K562 (cell line): ENCODE data around the gene WWP2. TPM values are rescaled to one million over a fixed set of nuclear protein-coding genes. Genes with fewer than 3 reads are reported as not detected.

Experiments used
- CHD7 ChIP-seq: fragments of 200-600 bp; sonication (generic); IDR thresholded peaks from one replicate; pipeline ENCODE4 v1.6.1; 2012; ENCODE audit warnings: mild to moderate bottlenecking, low read depth, low read length, inconsistent platforms
- E2F6 ChIP-seq, 2 experiments: IDR thresholded peaks; 2 replicates each; pipeline ENCODE4 v1.6.1; 2011; ENCODE audit warnings: borderline replicate concordance in 1 of 2, control low read depth in 1 of 2, low read depth in 1 of 2, low read length in 1 of 2, mild to moderate bottlenecking in 1 of 2, mixed read lengths in 1 of 2, moderate library complexity in 1 of 2; ENCODE audit not compliant: insufficient read depth in 1 of 2, insufficient read length in 1 of 2, poor library complexity in 1 of 2, severe bottlenecking in 1 of 2; ENCODE audit errors: extremely low read depth in 1 of 2
- ERF ChIP-seq: fragments of 450-650 bp; formaldehyde crosslinking; IDR thresholded peaks from 2 replicates; pipeline ENCODE4 v1.4.0; 2020; ENCODE audit warnings: mild to moderate bottlenecking, mixed read lengths
- GTF2A2 ChIP-seq: IDR thresholded peaks from 2 replicates; pipeline ENCODE4 v1.6.1; 2016; ENCODE audit warnings: mild to moderate bottlenecking, missing genetic modification characterization, missing compliant biosample characterization
- GTF2B ChIP-seq: IDR thresholded peaks from 2 replicates; pipeline ENCODE4 v1.6.1; 2011; ENCODE audit not compliant: insufficient read length; ENCODE audit errors: extremely low read depth
- ILF3 ChIP-seq: fragments of 450-650 bp; IDR thresholded peaks from 2 replicates; pipeline ENCODE4 v1.6.1; 2018; ENCODE audit warnings: antibody characterized with exemption, mild to moderate bottlenecking, moderate library complexity, borderline replicate concordance
- ILK ChIP-seq: fragments of 450-650 bp; IDR thresholded peaks from 2 replicates; pipeline ENCODE4 v1.6.1; 2016; ENCODE audit warnings: missing genetic modification characterization, low read depth, mild to moderate bottlenecking, missing compliant biosample characterization, moderate library complexity, borderline replicate concordance
- KDM5B ChIP-seq: fragments of 200-600 bp; sonication (generic); IDR thresholded peaks from 2 replicates; pipeline ENCODE4 v1.6.1; 2012; ENCODE audit warnings: low read depth, mild to moderate bottlenecking, moderate library complexity, low read length, control low read depth, inconsistent platforms; ENCODE audit not compliant: insufficient replicate concordance
- NR2C1 ChIP-seq, 2 experiments: fragments of 450-650 bp; IDR thresholded peaks; 2 replicates each; pipeline ENCODE4 v1.6.1; 2017; ENCODE audit warnings: mild to moderate bottlenecking in 2 of 2, antibody characterized with exemption in 1 of 2, inconsistent platforms in 1 of 2, missing compliant biosample characterization in 1 of 2, missing genetic modification characterization in 1 of 2
- POLR3G ChIP-seq: IDR thresholded peaks from 2 replicates; pipeline ENCODE4 v1.6.1; 2011; ENCODE audit not compliant: insufficient read length, insufficient replicate concordance; ENCODE audit errors: extremely low read depth
- SETDB1 ChIP-seq: IDR thresholded peaks from one replicate; pipeline ENCODE4 v1.6.1; 2012; ENCODE audit warnings: low read length, control low read depth, inconsistent platforms
- ZNF717 ChIP-seq: fragments of 250-450 bp; sonication (Bioruptor Pico); IDR thresholded peaks from 2 replicates; pipeline ENCODE4 v1.5.0; 2021
- polyA plus RNA-seq, 8 experiments: library from polyadenylated mRNA; depleted of rRNA in 4 of 8; stranded (reverse) in 5 of 8; unstranded in 3 of 8; fragments of >200 nt; fragmentation: Nextera tagmentation in 2 of 8; fragmentation: Illumina TruSeq in 1 of 8; extraction: Ambion mirVana in 2 of 8; extraction: Trizol in 1 of 8; gene quantifications; 2 replicates each; pipeline versions ENCODE4 v1.2.1 to v1.2.3, GENCODE V29; 2011 to 2014; ENCODE audit warnings: inconsistent platforms in 1 of 8, missing spikeins in 1 of 8
- total RNA-seq, 7 experiments: library from RNA; depleted of rRNA in 6 of 7; stranded (reverse); fragments of >200 nt in 6 of 7; fragmentation: Illumina TruSeq in 2 of 7; extraction: Trizol in 2 of 7; gene quantifications; 2 replicates each; pipeline versions ENCODE4 v1.2.1 to v1.2.3, GENCODE V29; 2011 to 2021; ENCODE audit warnings: low replicate concordance in 1 of 7

The WWP2 gene
- total and polyA plus RNA-seq, 9 of the 15 experiments (the other 6 are each of a cell fraction or from before 2014, with no cell fraction given), result 1.9 to 34.4 (median 14.6) TPM

- TF ChIP-seq ILK (tag), result no peak
- TF ChIP-seq E2F6 (IDR thresholded peaks at IDR 0.05; ENCODE audit: borderline replicate concordance in 1 of 2, extremely low read depth in 1 of 2, insufficient read depth in 1 of 2, insufficient read length in 1 of 2, low read depth in 1 of 2, low read length in 1 of 2, poor library complexity in 1 of 2, severe bottlenecking in 1 of 2), result peak in 1 of 2 experiments; percentile 28
- no peak for TF ChIP-seq GTF2B
- peak; percentile 83; the same call in 1 of the 2 replicates for TF ChIP-seq ERF
- no peak for TF ChIP-seq NR2C1 (IDR thresholded peaks at IDR 0.05)
- no peak for TF ChIP-seq NR2C1 (tag; IDR thresholded peaks at IDR 0.05)
- TF ChIP-seq POLR3G, result no peak
- no peak for TF ChIP-seq CHD7
- peak; percentile 31 for TF ChIP-seq SETDB1
- TF ChIP-seq ZNF717 (CRISPR knock-in tag), result no peak
- TF ChIP-seq ILF3, result no peak
- peak; percentile 97 for TF ChIP-seq KDM5B
- TF ChIP-seq GTF2A2, result no peak
These were observed 7.4 kb upstream of the WWP2 start, which contains the start of gene NOB1 (continued) for GRCh38 chr16:69754469-69755310.
